ENCODE measurements around the gene FIP1L1. TPM values are rescaled to one million over a fixed set of nuclear protein-coding genes. Genes with fewer than 3 reads are reported as not detected.

Gene FIP1L1
- total and polyA plus RNA-seq, 9 of the 15 experiments (the other 6 are each of a cell fraction or from before 2014, with no cell fraction given) = 34.6 to 137 (median 72.0) TPM

- intact Hi-C loops (cut with micrococcal nuclease) (no loop called here), in situ Hi-C loops (cut with MboI) (no loop called here)
- H3K4me3 ChIP-seq = no peak overlapping the region
- CTCF ChIA-PET (ENCODE audit: low intra/inter-chr PET ratio) = no interaction called here
- no peaks in the 10 kb centered on the region for H3K9me1 ChIP-seq (ENCODE audit: control insufficient read depth, insufficient read depth, low read length)
- H3K79me2 ChIP-seq (ENCODE audit: control insufficient read depth, insufficient read depth, low read length) = no peaks in the 10 kb centered on the region; the same call in 2 of the 3 replicates
- no peak overlapping the region for H2AFZ ChIP-seq (ENCODE audit: low read depth, low read length)
- no TSS peak for BruUV-seq (replicated peaks)
- H3K9me3 ChIP-seq (replicated peaks; ENCODE audit: control insufficient read depth, insufficient read depth, low read depth, low read length) = no peaks in the 10 kb centered on the region
- no peaks in the 10 kb centered on the region for H4K20me1 ChIP-seq (replicated peaks; ENCODE audit: control insufficient read depth, insufficient read depth, low read length)
- POLR2A ChIA-PET = interaction anchor here (1.1 to 1.2 kb wide), 2 partner anchors 11 to 16 kb away, joined by 3 to 4 read pairs; no protein-coding TSS in a partner anchor
- FAIRE-seq = no peak
- DNase-seq (ENCODE audit: extremely low read depth in 1 of 4, low spot score in 3 of 4) = no peak
- H3K9ac ChIP-seq (ENCODE audit: insufficient read depth in 1 of 2, low read depth in 2 of 2, low read length in 2 of 2) = no peak overlapping the region
- 54% methylated on average over 4 of the region's 4 CpGs for WGBS (ENCODE audit: insufficient coverage, low coverage, missing lambda C conversion rate)
- no peaks in the 10 kb centered on the region for H3K27me3 ChIP-seq (ENCODE audit: control insufficient read depth in 2 of 2, insufficient read depth in 2 of 2, low read length in 2 of 2)
- H3K27ac ChIP-seq (ENCODE audit: extremely low read depth, low read depth, low read length) = no peak overlapping the region
- H3K4me2 ChIP-seq (ENCODE audit: insufficient read depth, low read length) = no peak overlapping the region
- ATAC-seq = no peak
- H3K4me1 ChIP-seq (replicated peaks in 1 of 2; ENCODE audit: control insufficient read depth in 2 of 2, insufficient read depth in 2 of 2, low read length in 2 of 2) = no peaks in the 10 kb centered on the region; a peak in 1 of 5 replicates
- no peak for TF ChIP-seq SIX5 (IDR thresholded peaks at IDR 0.05; ENCODE audit: borderline replicate concordance in 1 of 2, insufficient read depth in 1 of 2, low read depth in 1 of 2, low read length in 2 of 2)
- TF ChIP-seq MEIS2 (IDR thresholded peaks at IDR 0.05; ENCODE audit: partially characterized antibody) = no peak
- TF ChIP-seq YY1 (IDR thresholded peaks at IDR 0.05; ENCODE audit: borderline replicate concordance in 1 of 3, control insufficient read depth in 1 of 3, extremely low read depth in 1 of 3, insufficient read depth in 3 of 3, insufficient read length in 1 of 3, insufficient replicate concordance in 2 of 3, low read depth in 1 of 3, low read length in 2 of 3) = no peak
- TF ChIP-seq EGR1 (conservative IDR thresholded peaks at IDR 0.05) = no peak
- TF ChIP-seq THRAP3 (IDR thresholded peaks at IDR 0.05; ENCODE audit: borderline replicate concordance) = no peak
- TF ChIP-seq BRD4 (IDR thresholded peaks at IDR 0.05) = no peak
- no peak for TF ChIP-seq ZNF77 (CRISPR knock-in tag; IDR thresholded peaks at IDR 0.05)
- TF ChIP-seq SMARCA4 (IDR thresholded peaks at IDR 0.05) = no peak
- TF ChIP-seq SFPQ (IDR thresholded peaks at IDR 0.05; ENCODE audit: low read depth, low read length) = no peak
- peaks cover 47% of the 10 kb centered on the region for H3K36me3 ChIP-seq (ENCODE audit: control insufficient read depth, insufficient read depth, low read length)
These were observed 28.4 kb upstream of the FIP1L1 start for GRCh38 chr4:53349091-53349491.

Data from K562 (cell line).